DMS153 treated with DMSO at 0.1 percent for 48 hours (cell line): ENCODE data around the gene DENND1A.

Experiments used
- DNase-seq: peaks from one replicate; lab custom pipeline; 2025; ENCODE audit not compliant: unreplicated experiment; lab: John Stamatoyannopoulos, UW

DENND1A gene

GRCh38 chr9:123421801-123422455 is 508.0 kb downstream of the DENND1A start:
- no peak for DNase-seq

- no peak for DNase-seq
Measured at GRCh38 chr9:123421186-123421585, 508.7 kb downstream of the DENND1A start.

GRCh38 chr9:123420592-123421111 is 509.3 kb downstream of the DENND1A start:
- no peak for DNase-seq

- no peak for DNase-seq
Measured at GRCh38 chr9:123419721-123420591, 510.0 kb downstream of the DENND1A start.

GRCh38 chr9:123419091-123419490 is 510.8 kb downstream of the DENND1A start:
- DNase-seq: no peak

- no peak for DNase-seq
Measured at GRCh38 chr9:123418506-123418905, 511.4 kb downstream of the DENND1A start.

- DNase-seq: no peak
Measured at GRCh38 chr9:123418052-123418430, 511.9 kb downstream of the DENND1A start.

GRCh38 chr9:123417289-123418051 is 512.5 kb downstream of the DENND1A start:
- no peak for DNase-seq

- DNase-seq: no peak
Measured at GRCh38 chr9:123416176-123416575, 513.8 kb downstream of the DENND1A start.

GRCh38 chr9:123414936-123415930 is 514.7 kb downstream of the DENND1A start:
- no peak for DNase-seq

- no peak for DNase-seq
Measured at GRCh38 chr9:123414204-123414603, 515.7 kb downstream of the DENND1A start.

- no peak for DNase-seq
Measured at GRCh38 chr9:123412171-123412820, 517.6 kb downstream of the DENND1A start.

GRCh38 chr9:123411636-123412035 is 518.3 kb downstream of the DENND1A start:
- DNase-seq: no peak

GRCh38 chr9:123411191-123411590 is 518.7 kb downstream of the DENND1A start:
- no peak for DNase-seq

GRCh38 chr9:123410281-123410910 is 519.5 kb downstream of the DENND1A start:
- no peak for DNase-seq

- no peak for DNase-seq
Measured at GRCh38 chr9:123408313-123409262, 521.3 kb downstream of the DENND1A start.

- DNase-seq: no peak
Measured at GRCh38 chr9:123407217-123407851, 522.6 kb downstream of the DENND1A start.
